GM18505 (cell line): Measurements from ENCODE around the gene ATG12.
"Not testable (repeated sequence)": the region's sequence is repeated elsewhere in the genome, so short reads cannot be mapped to it uniquely, and the experiment has no call there.

Experiments
- ATAC-seq: cut with Tn5 transposase; IDR thresholded peaks from one replicate; pipeline ENCODE4 v1.9.1; 2021; ENCODE audit not compliant: unreplicated experiment
- POLR2A ChIP-seq: IDR thresholded peaks from 4 replicates; pipeline ENCODE4 v1.6.1; 2011; ENCODE audit warnings: borderline replicate concordance; ENCODE audit not compliant: insufficient read depth, insufficient read length; ENCODE audit errors: extremely low read depth

ATG12 gene

GRCh38 chr5:115841382-115842088, at the start of gene ATG12, which contains the start of gene AP3S1:
TSS of gene ATG12 (minus strand) at chr5:115841565. CDS start at chr5:115841552, 13 bp downstream.
TSS of gene AP3S1 (plus strand) at chr5:115841935. CDS start at chr5:115842038, 103 bp downstream.
- ATAC-seq = peak; percentile 82
- TF ChIP-seq POLR2A = peak; percentile 95

GRCh38 chr5:115888027-115888426, 46.7 kb upstream of the ATG12 start:
- no peak for ATAC-seq

GRCh38 chr5:115885208-115885607, 43.8 kb upstream of the ATG12 start:
- not testable (repeated sequence) for ATAC-seq

More at GRCh38 chr5:115888027-115888426, 46.7 kb upstream of the ATG12 start:
- TF ChIP-seq POLR2A = no peak

- no peak for TF ChIP-seq POLR2A
- ATAC-seq = no peak
Observed at GRCh38 chr5:115884704-115885103, 43.3 kb upstream of the ATG12 start.

GRCh38 chr5:115882434-115882833, 41.1 kb upstream of the ATG12 start:
- not testable (repeated sequence) for ATAC-seq

GRCh38 chr5:115877342-115877741, 36.0 kb upstream of the ATG12 start:
- ATAC-seq = not testable (repeated sequence)

GRCh38 chr5:115875447-115875846, 34.1 kb upstream of the ATG12 start:
- TF ChIP-seq POLR2A = no peak
- ATAC-seq = no peak

GRCh38 chr5:115873392-115873791, 32.0 kb upstream of the ATG12 start:
- no peak for ATAC-seq
- no peak for TF ChIP-seq POLR2A

- ATAC-seq = no peak
- no peak for TF ChIP-seq POLR2A
Observed at GRCh38 chr5:115872447-115872846, 31.1 kb upstream of the ATG12 start.

GRCh38 chr5:115869256-115869795, 28.0 kb upstream of the ATG12 start:
- no peak for TF ChIP-seq POLR2A

GRCh38 chr5:115859378-115859777, 18.0 kb upstream of the ATG12 start:
- ATAC-seq = no peak
- no peak for TF ChIP-seq POLR2A

More at GRCh38 chr5:115869256-115869795, 28.0 kb upstream of the ATG12 start:
- no peak for ATAC-seq

- no peak for TF ChIP-seq POLR2A
- ATAC-seq = no peak
Observed at GRCh38 chr5:115858396-115858795, 17.0 kb upstream of the ATG12 start.

- no peak for TF ChIP-seq POLR2A
- no peak for ATAC-seq
Observed at GRCh38 chr5:115857626-115858349, 16.4 kb upstream of the ATG12 start.

- no peak for ATAC-seq
- no peak for TF ChIP-seq POLR2A
Observed at GRCh38 chr5:115857057-115857479, 15.7 kb upstream of the ATG12 start.
